GM19023 (cell line): ENCODE data around the gene CHMP4B.
A peak's percentile ranks its signal among the peaks of the same experiment; 100 is the strongest.
"Not testable (repeated sequence)": the region's sequence is repeated elsewhere in the genome, so short reads cannot be mapped to it uniquely, and the experiment has no call there.

Experiments used
- ATAC-seq: cut with Tn5 transposase; IDR thresholded peaks from one replicate; pipeline ENCODE4 v1.9.1; 2021; ENCODE audit warnings: mild to moderate bottlenecking, moderate library complexity; ENCODE audit not compliant: unreplicated experiment

Gene CHMP4B

DNA sequence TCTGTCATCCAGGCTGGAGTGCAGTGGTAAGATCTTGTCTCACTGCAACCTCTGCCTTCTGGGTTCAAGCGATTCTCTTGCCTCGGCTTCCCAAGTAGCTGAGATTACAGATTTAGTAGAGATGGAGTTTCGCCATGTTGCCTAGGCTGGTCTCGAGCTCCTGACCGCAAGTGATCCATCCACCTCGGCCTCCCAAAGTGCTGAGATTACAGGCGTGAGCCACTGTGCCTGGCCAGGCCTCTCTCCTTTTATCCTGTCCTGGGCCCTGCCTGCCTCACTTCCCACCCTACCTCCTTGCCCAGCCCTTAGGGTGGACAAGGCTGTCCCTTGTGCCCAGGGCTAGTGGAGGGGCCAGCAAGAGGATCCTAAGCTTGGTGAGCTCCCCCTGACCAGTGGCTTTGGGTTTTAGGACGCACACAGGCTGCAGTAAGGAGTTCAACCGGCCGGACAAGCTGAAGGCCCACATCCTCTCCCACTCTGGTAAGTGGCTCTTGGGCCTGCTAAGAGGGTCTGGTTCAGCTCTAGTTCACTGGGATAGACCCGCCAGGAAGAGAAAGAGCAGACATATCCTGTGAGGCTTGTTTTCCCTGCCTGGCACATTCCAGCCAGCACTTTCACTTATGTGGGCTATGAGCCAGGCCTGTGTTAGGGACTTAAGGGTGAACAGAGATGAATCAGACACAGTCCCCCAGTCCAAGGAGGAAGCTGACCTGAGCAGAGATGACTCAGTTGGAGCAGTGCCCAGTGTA, 21.9 kb upstream of the CHMP4B start:
- ATAC-seq, result no peak

DNA sequence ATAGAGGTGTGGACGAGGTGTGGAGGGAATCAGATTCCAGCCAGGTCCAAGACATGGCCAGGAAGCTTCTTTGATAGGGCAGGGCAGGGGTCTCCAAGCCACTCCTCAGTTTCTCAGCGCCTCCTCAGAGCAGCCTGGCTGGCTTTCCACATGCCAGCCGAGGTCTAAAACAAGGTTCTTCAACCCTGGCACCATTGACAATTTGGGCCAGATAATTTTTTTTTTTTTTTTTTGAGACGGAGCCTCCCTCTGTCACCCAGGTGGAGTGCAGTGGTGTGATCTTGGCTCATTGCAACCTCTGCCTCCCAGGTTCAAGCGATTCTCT, 21.3 kb upstream of the CHMP4B start:
- ATAC-seq, result no peak

DNA sequence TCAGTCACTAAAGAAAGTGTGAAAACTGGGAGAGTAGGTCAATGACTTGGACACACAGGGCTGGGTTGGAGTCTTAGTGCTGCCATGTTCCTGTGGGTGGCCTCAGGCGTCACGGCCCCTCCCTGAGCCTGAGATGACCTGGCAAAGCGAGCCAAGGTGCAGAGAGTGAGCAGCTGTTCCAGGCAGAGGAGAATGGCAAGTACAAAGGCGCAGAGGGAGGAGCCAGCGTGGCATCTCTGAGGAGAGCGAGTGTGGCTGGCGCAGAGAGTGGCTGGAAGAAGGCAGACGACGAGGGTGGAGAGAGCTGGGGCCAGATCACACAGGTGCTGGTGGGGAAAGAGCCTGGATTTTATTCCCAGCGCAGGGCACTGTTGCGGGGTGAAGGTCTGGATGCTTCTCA, 20.6 kb upstream of the CHMP4B start:
- no peak for ATAC-seq

- no peak for ATAC-seq
Measured at GRCh38 chr20:33791021-33791420, 20.1 kb upstream of the CHMP4B start.

- ATAC-seq, result no peak
Measured at GRCh38 chr20:33791540-33791939, 19.6 kb upstream of the CHMP4B start.

GRCh38 chr20:33791959-33792597, 19.1 kb upstream of the CHMP4B start:
- ATAC-seq, result no peak

DNA sequence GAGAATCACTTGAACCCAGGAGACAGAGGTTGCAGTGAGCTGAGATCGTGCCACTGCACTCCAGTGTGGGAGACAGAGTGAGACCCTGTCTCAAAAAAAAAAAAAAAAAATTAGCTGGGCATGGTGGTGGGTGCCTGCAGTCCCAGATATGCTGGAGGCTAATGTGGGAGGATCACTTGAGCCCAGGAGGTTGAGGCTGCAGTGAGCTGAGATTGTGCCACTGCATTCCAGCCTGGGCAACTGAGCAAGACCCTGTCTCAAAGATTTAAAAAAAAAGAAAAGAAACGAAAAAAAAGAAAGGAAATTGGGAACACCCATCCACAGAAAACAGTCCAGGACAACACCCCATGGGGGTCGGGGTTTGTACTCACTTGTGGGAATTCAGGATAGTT, 18.6 kb upstream of the CHMP4B start:
- not testable (repeated sequence) for ATAC-seq

- ATAC-seq, result no peak
Measured at GRCh38 chr20:33793011-33793931, 17.9 kb upstream of the CHMP4B start.

- no peak for ATAC-seq
Measured at GRCh38 chr20:33796263-33796906, 14.8 kb upstream of the CHMP4B start.

DNA sequence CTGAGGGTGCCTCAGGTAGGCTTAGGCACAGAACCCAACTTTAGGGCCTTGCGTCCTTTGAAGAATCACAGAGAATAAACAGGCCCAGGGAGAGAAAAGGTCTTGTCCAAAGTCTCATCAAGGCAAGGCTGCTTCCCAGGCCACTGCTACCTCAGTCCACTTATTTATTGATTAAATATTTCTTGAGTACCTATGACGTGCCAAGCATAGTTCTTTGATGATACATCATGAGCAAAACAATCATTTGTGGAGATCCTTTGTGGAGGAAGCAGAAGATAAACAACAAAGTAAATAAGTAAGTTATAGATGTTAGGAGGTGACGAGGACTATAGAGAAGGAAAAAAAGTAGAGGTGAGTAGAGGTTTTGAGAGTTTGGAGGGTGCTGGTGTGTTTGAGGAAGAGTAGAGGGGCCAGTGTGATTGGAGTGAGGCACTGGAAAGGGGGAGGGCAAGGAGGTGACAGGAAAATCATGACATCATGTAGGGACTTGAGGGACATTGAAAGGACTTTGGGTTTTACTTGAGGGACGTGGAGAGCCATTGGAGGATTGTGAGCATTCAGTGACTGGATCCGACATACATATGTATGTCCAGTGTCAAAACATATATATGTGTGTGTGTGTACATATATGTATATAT, 14.1 kb upstream of the CHMP4B start:
- ATAC-seq, result no peak

DNA sequence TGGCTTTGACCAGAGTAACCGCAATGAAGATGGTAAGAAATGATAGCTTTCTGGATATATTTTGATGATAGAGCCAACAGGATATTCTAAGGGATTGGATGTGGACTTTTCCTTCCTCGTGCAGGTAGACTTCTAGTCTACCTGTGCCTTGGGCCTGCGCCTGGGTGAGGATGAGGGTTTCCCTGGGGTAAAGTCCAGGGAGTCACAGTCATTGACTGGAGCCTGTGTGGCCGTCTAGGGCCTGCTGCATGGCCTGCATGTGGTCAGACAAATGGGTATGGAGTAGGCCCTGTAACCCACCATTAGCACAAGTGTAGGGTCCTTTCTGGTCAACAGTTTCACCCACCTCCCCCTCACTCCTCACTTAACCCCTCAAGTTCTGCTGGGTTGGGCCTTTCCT, 12.7 kb upstream of the CHMP4B start:
- ATAC-seq, result no peak

- ATAC-seq, result no peak
Measured at GRCh38 chr20:33803921-33804337, 7.2 kb upstream of the CHMP4B start.

DNA sequence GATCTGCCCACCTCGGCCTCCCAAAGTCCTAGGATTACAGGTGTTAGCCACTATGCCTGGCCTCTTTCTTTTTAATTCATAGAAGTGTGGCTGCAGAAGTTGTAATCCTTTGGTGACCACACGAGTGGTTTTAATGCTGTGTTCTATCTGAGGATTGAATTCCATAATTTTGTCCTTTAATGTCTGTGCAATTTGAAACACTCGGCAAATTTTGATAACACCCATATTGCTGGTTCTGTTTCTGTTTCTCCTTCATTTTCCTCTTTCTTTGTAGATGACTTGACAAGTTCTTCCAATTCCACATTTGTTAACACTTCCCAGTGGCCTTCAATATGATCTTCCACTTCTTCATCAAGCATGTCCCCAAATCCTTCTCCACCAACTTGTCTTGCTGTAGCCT, 2.8 kb upstream of the CHMP4B start:
- no peak for ATAC-seq

GRCh38 chr20:33810259-33810658, 889 bp upstream of the CHMP4B start:
- no peak for ATAC-seq

- peak; percentile 19 for ATAC-seq
Measured at GRCh38 chr20:33811776-33812151, 616 bp downstream of the CHMP4B start.

- no peak for ATAC-seq
Measured at GRCh38 chr20:33812152-33812849, 1.2 kb downstream of the CHMP4B start.

DNA sequence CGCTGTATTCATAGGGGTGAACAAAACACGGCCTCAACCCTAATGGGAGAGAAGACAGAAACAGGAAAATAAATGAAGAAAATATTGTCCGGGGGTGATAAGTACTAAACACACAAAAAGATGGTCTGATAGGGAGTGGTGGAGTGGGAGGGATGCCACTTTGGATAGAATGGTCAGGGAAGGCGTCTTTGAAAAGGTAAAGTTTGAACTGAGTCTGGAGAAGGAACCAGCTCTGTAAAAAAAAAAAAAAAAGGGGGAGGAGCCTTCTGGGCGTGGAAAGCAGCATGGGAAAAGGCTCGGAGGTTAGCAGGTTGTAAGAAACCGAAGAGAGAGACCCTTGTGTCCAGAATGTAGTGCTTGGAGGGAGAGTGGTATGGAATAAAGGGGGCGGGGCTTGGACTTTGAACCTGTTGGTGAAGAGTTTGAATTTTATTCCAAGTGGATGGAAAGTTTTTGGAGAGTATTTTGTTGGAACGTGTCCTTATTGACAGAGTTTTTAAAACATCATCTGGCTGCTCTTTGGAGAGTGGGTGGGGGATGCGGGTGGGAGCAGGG, 1.8 kb downstream of the CHMP4B start:
- no peak for ATAC-seq

- no peak for ATAC-seq
Measured at GRCh38 chr20:33814238-33814712, 3.1 kb downstream of the CHMP4B start.

- ATAC-seq, result no peak
Measured at GRCh38 chr20:33815671-33816070, 4.5 kb downstream of the CHMP4B start.

DNA sequence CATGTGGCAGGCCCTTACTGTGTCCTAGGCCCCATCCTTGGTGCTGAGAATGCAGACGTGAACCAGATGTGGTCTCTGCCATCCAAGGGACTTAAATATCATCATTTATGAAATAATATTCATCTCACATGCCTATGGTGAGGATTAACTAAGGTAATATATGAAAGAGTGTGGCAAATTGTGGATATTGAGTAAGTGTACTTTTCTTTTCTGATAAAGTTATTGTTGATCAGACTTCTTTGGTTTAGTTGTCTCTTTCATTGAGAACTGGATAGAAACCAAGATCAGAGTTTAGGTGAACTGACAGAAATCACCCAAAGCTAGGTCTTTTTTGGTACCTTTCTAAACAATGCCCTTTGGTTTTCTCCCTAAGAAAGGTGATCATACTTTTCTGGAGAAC, 5.0 kb downstream of the CHMP4B start:
- no peak for ATAC-seq
